ENCODE measurements around the gene TUFT1. TPM values are rescaled to one million over a fixed set of nuclear protein-coding genes. Genes with fewer than 3 reads are reported as not detected.

TUFT1 gene
- total RNA-seq: 10 to 100 TPM in 1 of 9 donors, 1 to 10 TPM in 8; 2.1 to 13.6 (median 4.3) TPM
- polyA plus RNA-seq: 1 to 10 TPM; 2.4 to 5.0 TPM
- long read RNA-seq, donor 1, partial matches to known transcripts: 1 of 5 reads
- long read RNA-seq, donor 1, other reads (novel, unspliced or antisense): 1 of 5 reads
- long read RNA-seq, donor 2, transcript TUFT1-202 (12 exons, 3,033 nt): major isoform, 8 of 15 reads
- long read RNA-seq, donor 2, partial matches to known transcripts: 3 of 15 reads
- long read RNA-seq, donor 2, other reads (novel, unspliced or antisense): 0 of 15 reads
- long read RNA-seq, donor 3, partial matches to known transcripts: 1 of 6 reads
- long read RNA-seq, donor 3, other reads (novel, unspliced or antisense): 0 of 6 reads

- no peaks in the 10 kb centered on the region for H3K27me3 ChIP-seq
- intact Hi-C loops (cut with DNase I): loop anchor here in 2 of 10 donors (5.0 to 10.0 kb wide), 2 partner anchors 83 to 96 kb away; partner anchors contain the start of gene POGZ (in 1 of the 2)
- no peaks in the 10 kb centered on the region for H3K9me3 ChIP-seq
- TF ChIP-seq POLR2A (IDR thresholded peaks at IDR 0.05): peak; percentile 83 to 88
- TF ChIP-seq, protein P1, sequence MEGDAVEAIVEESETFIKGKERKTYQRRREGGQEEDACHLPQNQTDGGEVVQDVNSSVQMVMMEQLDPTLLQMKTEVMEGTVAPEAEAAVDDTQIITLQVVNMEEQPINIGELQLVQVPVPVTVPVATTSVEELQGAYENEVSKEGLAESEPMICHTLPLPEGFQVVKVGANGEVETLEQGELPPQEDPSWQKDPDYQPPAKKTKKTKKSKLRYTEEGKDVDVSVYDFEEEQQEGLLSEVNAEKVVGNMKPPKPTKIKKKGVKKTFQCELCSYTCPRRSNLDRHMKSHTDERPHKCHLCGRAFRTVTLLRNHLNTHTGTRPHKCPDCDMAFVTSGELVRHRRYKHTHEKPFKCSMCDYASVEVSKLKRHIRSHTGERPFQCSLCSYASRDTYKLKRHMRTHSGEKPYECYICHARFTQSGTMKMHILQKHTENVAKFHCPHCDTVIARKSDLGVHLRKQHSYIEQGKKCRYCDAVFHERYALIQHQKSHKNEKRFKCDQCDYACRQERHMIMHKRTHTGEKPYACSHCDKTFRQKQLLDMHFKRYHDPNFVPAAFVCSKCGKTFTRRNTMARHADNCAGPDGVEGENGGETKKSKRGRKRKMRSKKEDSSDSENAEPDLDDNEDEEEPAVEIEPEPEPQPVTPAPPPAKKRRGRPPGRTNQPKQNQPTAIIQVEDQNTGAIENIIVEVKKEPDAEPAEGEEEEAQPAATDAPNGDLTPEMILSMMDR (IDR thresholded peaks at IDR 0.05): no peak
- peak within 1 kb of the TSS in 10 of 12 donors; percentile 28 to 86 (median 62) for H3K27ac ChIP-seq
- 1 to 3% (median 2%) methylated on average over 55 to 70 of the region's 70 CpGs for WGBS, 4 donors
- no peaks in the 10 kb centered on the region for H3K36me3 ChIP-seq
- H3K4me3 ChIP-seq: peak within 1 kb of the TSS; percentile 38 to 82 (median 76)
- peak; percentile 89 to 94 (median 94) for DNase-seq
- H3K4me1 ChIP-seq: peaks cover 0 to 21% (median 12%) of the 10 kb centered on the region in 12 donors
- ATAC-seq: peak; percentile 96 to 98 (median 98)
Observed at GRCh38 chr1:151540021-151540981, at the start of gene TUFT1. TUFT1 (plus strand) TSS chr1:151540309; CDS start chr1:151540367, 58 bp downstream.

- DNase-seq (no peak), ATAC-seq (no peak)
- Histone ChIP-seq H3K36me3 (no peaks in the 10 kb centered on the region), H3K27me3 (no peaks in the 10 kb centered on the region), H3K27ac (no peak overlapping the region), H3K4me1 (no peaks in the 10 kb centered on the region), H3K9me3 (no peaks in the 10 kb centered on the region), H3K4me3 (no peak overlapping the region)
- intact Hi-C loops (cut with DNase I): loop anchor here in 1 of 10 donors (10.0 kb wide), 1 partner anchor 73 kb away; no protein-coding TSS in a partner anchor
- TF ChIP-seq, protein P1 (IDR thresholded peaks at IDR 0.05): no peak
- TF ChIP-seq POLR2A (IDR thresholded peaks at IDR 0.05): no peak
- 78 to 81% (median 80%) methylated on average over 5 of the region's 5 CpGs for WGBS, 4 donors
Observed at GRCh38 chr1:151491641-151492040, 48.5 kb upstream of the TUFT1 start.

- intact Hi-C loops (cut with DNase I): loop anchor here in 1 of 10 donors (10.0 kb wide), 1 partner anchor 73 kb away; no protein-coding TSS in a partner anchor
- H3K27ac ChIP-seq: no peak overlapping the region
- H3K4me1 ChIP-seq: no peaks in the 10 kb centered on the region
- no peaks in the 10 kb centered on the region for H3K36me3 ChIP-seq
- ATAC-seq: no peak
- no peak overlapping the region for H3K4me3 ChIP-seq
- TF ChIP-seq, protein P1 (IDR thresholded peaks at IDR 0.05): no peak
- no peak for TF ChIP-seq POLR2A (IDR thresholded peaks at IDR 0.05)
- no peaks in the 10 kb centered on the region for H3K9me3 ChIP-seq
- WGBS, 4 donors: 60 to 88% (median 63%) methylated on average over 1 of the region's 1 CpG
- no peaks in the 10 kb centered on the region for H3K27me3 ChIP-seq
- no peak for DNase-seq
Observed at GRCh38 chr1:151492120-151492519, 48.0 kb upstream of the TUFT1 start.

Measured in heart left ventricle (tissue), 16 donors.